GM12878 (cell line): ENCODE results near the gene MIA. TPM values are rescaled to one million over a fixed set of nuclear protein-coding genes. Genes with fewer than 3 reads are reported as not detected.

Source experiments
- DPF2 ChIP-seq: fragments of 450-650 bp; IDR thresholded peaks from 2 replicates; pipeline ENCODE4 v1.6.1; 2017; ENCODE audit warnings: mild to moderate bottlenecking
- ESRRA ChIP-seq: IDR thresholded peaks from 2 replicates; pipeline ENCODE4 v1.6.1; 2012; ENCODE audit warnings: mild to moderate bottlenecking, low read length, improper control_type of control experiment
- EZH2 ChIP-seq: IDR thresholded peaks from 2 replicates; pipeline ENCODE4 v1.6.1; 2012; ENCODE audit warnings: low read depth, mild to moderate bottlenecking, control low read depth, inconsistent platforms, low read length, borderline replicate concordance; ENCODE audit not compliant: control insufficient read depth
- FOXM1 ChIP-seq: IDR thresholded peaks from 2 replicates; pipeline ENCODE4 v1.6.1; 2012; ENCODE audit warnings: low read depth, mild to moderate bottlenecking, inconsistent platforms, low read length, moderate library complexity
- GATAD2B ChIP-seq: fragments of 450-650 bp; conservative IDR thresholded peaks from 2 replicates; pipeline ENCODE4 v1.6.1; 2017; ENCODE audit warnings: low read depth, mild to moderate bottlenecking, moderate library complexity
- KDM1A ChIP-seq: fragments of 200-600 bp; sonication (generic); IDR thresholded peaks from 2 replicates; pipeline ENCODE4 v1.6.1; 2016; ENCODE audit warnings: borderline replicate concordance
- MXI1 ChIP-seq: fragments of 150-350 bp; IDR thresholded peaks from 2 replicates; pipeline ENCODE4 v1.6.1; 2011; ENCODE audit warnings: low read depth, mild to moderate bottlenecking, inconsistent platforms, low read length, improper control_type of control experiment
- NBN ChIP-seq: fragments of 450-650 bp; IDR thresholded peaks from 2 replicates; pipeline ENCODE4 v1.6.1; 2016
- NFIC ChIP-seq: IDR thresholded peaks from 2 replicates; pipeline ENCODE4 v1.6.1; 2012; ENCODE audit warnings: low read depth, mild to moderate bottlenecking, inconsistent platforms, low read length, moderate library complexity
- NFYB ChIP-seq: IDR thresholded peaks from 2 replicates; pipeline ENCODE4 v1.6.1; 2011; ENCODE audit warnings: low read depth, mild to moderate bottlenecking, low read length, improper control_type of control experiment, moderate library complexity; ENCODE audit not compliant: insufficient read depth
- PAX5 ChIP-seq: IDR thresholded peaks from 2 replicates; pipeline ENCODE4 v1.6.1; 2011; ENCODE audit warnings: low read depth, low read length, borderline replicate concordance
- POLR2AphosphoS5 ChIP-seq: IDR thresholded peaks from 2 replicates; pipeline ENCODE4 v1.6.1; 2011; ENCODE audit warnings: mild to moderate bottlenecking, low read length, inconsistent platforms
- RB1 ChIP-seq: fragments of 450-650 bp; formaldehyde crosslinking; IDR thresholded peaks from 2 replicates; pipeline ENCODE4 v1.6.1; 2017; ENCODE audit warnings: mild to moderate bottlenecking, borderline replicate concordance
- SMAD1 ChIP-seq: fragments of 450-650 bp; IDR thresholded peaks from 2 replicates; pipeline ENCODE4 v1.6.1; 2018; ENCODE audit warnings: mild to moderate bottlenecking, low read depth; ENCODE audit not compliant: partially characterized antibody
- SMARCA5 ChIP-seq: fragments of 450-650 bp; IDR thresholded peaks from 2 replicates; pipeline ENCODE4 v1.6.1; 2017; ENCODE audit warnings: mild to moderate bottlenecking
- TAF1 ChIP-seq: IDR thresholded peaks from 2 replicates; pipeline ENCODE4 v1.6.1; 2011; ENCODE audit warnings: mild to moderate bottlenecking, low read depth, low read length, borderline replicate concordance
- ZNF217 ChIP-seq: fragments of 450-650 bp; IDR thresholded peaks from 2 replicates; pipeline ENCODE4 v1.6.1; 2017; ENCODE audit warnings: antibody characterized with exemption, mild to moderate bottlenecking
- ZZZ3 ChIP-seq: IDR thresholded peaks from 2 replicates; pipeline ENCODE4 v1.6.1; 2011; ENCODE audit warnings: low read depth; ENCODE audit not compliant: control insufficient read depth, insufficient read length
- polyA plus RNA-seq, 11 experiments: library from polyadenylated mRNA; depleted of rRNA in 4 of 11; unstranded in 6 of 11; stranded (reverse) in 5 of 11; fragments of >200 nt; fragmentation: Nextera tagmentation in 4 of 11; fragmentation: Illumina TruSeq in 1 of 11; extraction: Ambion mirVana in 4 of 11; extraction: Trizol in 1 of 11; gene quantifications; 1 replicate in 1 of 11; 2 replicates in 10 of 11; pipeline versions ENCODE4 v1.2.1 to v1.2.3, GENCODE V29; 2011 to 2016; ENCODE audit warnings: inconsistent platforms in 2 of 11, missing spikeins in 2 of 11, low read depth in 1 of 11
- total RNA-seq, 4 experiments: library from RNA; depleted of rRNA in 3 of 4; stranded (reverse); fragments of >200 nt in 3 of 4; fragmentation: Illumina TruSeq in 1 of 4; extraction: Trizol in 1 of 4; gene quantifications; 2 replicates each; pipeline versions ENCODE4 v1.2.1 to v1.2.3, GENCODE V29; 2013 to 2021
- TF ChIP-seq, protein P1 (sequence below): fragments of 150-350 bp; IDR thresholded peaks from 2 replicates; pipeline ENCODE4 v1.6.1; 2016; ENCODE audit warnings: low read depth, low read length
- TF ChIP-seq, protein P2 (sequence below): fragments of 450-650 bp; IDR thresholded peaks from 2 replicates; pipeline ENCODE4 v1.6.1; 2016; ENCODE audit warnings: mild to moderate bottlenecking
- TF ChIP-seq, protein P3 (sequence below): IDR thresholded peaks from 2 replicates; pipeline ENCODE4 v1.6.1; 2012; ENCODE audit warnings: low read depth, low read length, improper control_type of control experiment
- TF ChIP-seq, protein P4 (sequence below): fragments of 450-650 bp; IDR thresholded peaks from 2 replicates; pipeline ENCODE4 v1.6.1; 2014; ENCODE audit warnings: mild to moderate bottlenecking
- TF ChIP-seq, protein P5 (sequence below): fragments of 450-650 bp; IDR thresholded peaks from 2 replicates; pipeline ENCODE4 v1.6.1; 2018; ENCODE audit warnings: mild to moderate bottlenecking, low read depth, moderate library complexity; ENCODE audit not compliant: partially characterized antibody

Gene MIA
- total and polyA plus RNA-seq, 10 of the 15 experiments (the other 5 are each of a cell fraction or from before 2014, with no cell fraction given): 0.16 to 2.7 (median 1.4) TPM; not detected in 3

DNA sequence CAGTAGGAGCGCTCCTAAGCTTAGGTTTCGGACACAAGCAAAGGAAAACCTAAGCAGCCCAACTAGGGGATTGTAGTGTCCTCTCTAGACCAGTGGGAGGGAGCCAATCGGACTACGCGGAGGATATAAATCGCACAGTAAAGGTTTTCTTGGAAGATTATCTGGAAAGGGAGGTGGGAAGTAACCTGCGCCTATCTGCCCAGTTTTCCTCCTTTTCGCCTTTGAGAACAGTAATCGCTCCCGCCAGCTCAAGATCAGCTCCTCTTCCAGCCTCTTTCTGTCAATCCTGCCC is 2.3 kb downstream of the MIA start (continued):
- no peak; the same call in 1 of the 2 replicates for TF ChIP-seq RB1
- TF ChIP-seq TAF1: peak; percentile 70; the same call in 1 of the 2 replicates
- TF ChIP-seq DPF2: peak; percentile 21; the same call in 1 of the 2 replicates
- peak; percentile 98 for TF ChIP-seq SMARCA5
- TF ChIP-seq, protein P1, sequence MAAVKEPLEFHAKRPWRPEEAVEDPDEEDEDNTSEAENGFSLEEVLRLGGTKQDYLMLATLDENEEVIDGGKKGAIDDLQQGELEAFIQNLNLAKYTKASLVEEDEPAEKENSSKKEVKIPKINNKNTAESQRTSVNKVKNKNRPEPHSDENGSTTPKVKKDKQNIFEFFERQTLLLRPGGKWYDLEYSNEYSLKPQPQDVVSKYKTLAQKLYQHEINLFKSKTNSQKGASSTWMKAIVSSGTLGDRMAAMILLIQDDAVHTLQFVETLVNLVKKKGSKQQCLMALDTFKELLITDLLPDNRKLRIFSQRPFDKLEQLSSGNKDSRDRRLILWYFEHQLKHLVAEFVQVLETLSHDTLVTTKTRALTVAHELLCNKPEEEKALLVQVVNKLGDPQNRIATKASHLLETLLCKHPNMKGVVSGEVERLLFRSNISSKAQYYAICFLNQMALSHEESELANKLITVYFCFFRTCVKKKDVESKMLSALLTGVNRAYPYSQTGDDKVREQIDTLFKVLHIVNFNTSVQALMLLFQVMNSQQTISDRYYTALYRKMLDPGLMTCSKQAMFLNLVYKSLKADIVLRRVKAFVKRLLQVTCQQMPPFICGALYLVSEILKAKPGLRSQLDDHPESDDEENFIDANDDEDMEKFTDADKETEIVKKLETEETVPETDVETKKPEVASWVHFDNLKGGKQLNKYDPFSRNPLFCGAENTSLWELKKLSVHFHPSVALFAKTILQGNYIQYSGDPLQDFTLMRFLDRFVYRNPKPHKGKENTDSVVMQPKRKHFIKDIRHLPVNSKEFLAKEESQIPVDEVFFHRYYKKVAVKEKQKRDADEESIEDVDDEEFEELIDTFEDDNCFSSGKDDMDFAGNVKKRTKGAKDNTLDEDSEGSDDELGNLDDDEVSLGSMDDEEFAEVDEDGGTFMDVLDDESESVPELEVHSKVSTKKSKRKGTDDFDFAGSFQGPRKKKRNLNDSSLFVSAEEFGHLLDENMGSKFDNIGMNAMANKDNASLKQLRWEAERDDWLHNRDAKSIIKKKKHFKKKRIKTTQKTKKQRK: no peak
- TF ChIP-seq, protein P2, sequence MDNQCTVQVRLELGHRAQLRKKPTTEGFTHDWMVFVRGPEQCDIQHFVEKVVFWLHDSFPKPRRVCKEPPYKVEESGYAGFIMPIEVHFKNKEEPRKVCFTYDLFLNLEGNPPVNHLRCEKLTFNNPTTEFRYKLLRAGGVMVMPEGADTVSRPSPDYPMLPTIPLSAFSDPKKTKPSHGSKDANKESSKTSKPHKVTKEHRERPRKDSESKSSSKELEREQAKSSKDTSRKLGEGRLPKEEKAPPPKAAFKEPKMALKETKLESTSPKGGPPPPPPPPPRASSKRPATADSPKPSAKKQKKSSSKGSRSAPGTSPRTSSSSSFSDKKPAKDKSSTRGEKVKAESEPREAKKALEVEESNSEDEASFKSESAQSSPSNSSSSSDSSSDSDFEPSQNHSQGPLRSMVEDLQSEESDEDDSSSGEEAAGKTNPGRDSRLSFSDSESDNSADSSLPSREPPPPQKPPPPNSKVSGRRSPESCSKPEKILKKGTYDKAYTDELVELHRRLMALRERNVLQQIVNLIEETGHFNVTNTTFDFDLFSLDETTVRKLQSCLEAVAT: no peak
- no peak for TF ChIP-seq NFIC
- TF ChIP-seq, protein P3, sequence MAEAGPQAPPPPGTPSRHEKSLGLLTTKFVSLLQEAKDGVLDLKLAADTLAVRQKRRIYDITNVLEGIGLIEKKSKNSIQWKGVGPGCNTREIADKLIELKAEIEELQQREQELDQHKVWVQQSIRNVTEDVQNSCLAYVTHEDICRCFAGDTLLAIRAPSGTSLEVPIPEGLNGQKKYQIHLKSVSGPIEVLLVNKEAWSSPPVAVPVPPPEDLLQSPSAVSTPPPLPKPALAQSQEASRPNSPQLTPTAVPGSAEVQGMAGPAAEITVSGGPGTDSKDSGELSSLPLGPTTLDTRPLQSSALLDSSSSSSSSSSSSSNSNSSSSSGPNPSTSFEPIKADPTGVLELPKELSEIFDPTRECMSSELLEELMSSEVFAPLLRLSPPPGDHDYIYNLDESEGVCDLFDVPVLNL: no peak
- TF ChIP-seq NBN: peak; percentile 47
- TF ChIP-seq MXI1: peak; percentile 45
- no peak for TF ChIP-seq ZNF217
- no peak for TF ChIP-seq EZH2
- TF ChIP-seq, protein P4, sequence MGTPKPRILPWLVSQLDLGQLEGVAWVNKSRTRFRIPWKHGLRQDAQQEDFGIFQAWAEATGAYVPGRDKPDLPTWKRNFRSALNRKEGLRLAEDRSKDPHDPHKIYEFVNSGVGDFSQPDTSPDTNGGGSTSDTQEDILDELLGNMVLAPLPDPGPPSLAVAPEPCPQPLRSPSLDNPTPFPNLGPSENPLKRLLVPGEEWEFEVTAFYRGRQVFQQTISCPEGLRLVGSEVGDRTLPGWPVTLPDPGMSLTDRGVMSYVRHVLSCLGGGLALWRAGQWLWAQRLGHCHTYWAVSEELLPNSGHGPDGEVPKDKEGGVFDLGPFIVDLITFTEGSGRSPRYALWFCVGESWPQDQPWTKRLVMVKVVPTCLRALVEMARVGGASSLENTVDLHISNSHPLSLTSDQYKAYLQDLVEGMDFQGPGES: no peak
- TF ChIP-seq GATAD2B: no peak
- peak; percentile 69 for TF ChIP-seq SMAD1
- peak; percentile 93 for TF ChIP-seq POLR2AphosphoS5
- TF ChIP-seq PAX5: no peak
- no peak; the same call in 1 of the 2 replicates for TF ChIP-seq NFYB
- TF ChIP-seq FOXM1: no peak
- TF ChIP-seq ZZZ3: no peak
- no peak for TF ChIP-seq KDM1A
- TF ChIP-seq ESRRA: 0 out of 2 replicates have a peak, but pooled peaks have one; percentile 36
- TF ChIP-seq, protein P5, sequence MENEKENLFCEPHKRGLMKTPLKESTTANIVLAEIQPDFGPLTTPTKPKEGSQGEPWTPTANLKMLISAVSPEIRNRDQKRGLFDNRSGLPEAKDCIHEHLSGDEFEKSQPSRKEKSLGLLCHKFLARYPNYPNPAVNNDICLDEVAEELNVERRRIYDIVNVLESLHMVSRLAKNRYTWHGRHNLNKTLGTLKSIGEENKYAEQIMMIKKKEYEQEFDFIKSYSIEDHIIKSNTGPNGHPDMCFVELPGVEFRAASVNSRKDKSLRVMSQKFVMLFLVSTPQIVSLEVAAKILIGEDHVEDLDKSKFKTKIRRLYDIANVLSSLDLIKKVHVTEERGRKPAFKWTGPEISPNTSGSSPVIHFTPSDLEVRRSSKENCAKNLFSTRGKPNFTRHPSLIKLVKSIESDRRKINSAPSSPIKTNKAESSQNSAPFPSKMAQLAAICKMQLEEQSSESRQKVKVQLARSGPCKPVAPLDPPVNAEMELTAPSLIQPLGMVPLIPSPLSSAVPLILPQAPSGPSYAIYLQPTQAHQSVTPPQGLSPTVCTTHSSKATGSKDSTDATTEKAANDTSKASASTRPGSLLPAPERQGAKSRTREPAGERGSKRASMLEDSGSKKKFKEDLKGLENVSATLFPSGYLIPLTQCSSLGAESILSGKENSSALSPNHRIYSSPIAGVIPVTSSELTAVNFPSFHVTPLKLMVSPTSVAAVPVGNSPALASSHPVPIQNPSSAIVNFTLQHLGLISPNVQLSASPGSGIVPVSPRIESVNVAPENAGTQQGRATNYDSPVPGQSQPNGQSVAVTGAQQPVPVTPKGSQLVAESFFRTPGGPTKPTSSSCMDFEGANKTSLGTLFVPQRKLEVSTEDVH: no peak
